Suppressor macrophage (primary cell): ENCODE results near the gene MBD3L2.

Experiments
- DNase-seq, 4 experiments: peaks; one replicate each; pipeline ENCODE4 v3.0.0-alpha.2; 2020 to 2022

Gene MBD3L2

GRCh38 chr19:7063339-7063738, 14.2 kb downstream of the MBD3L2 start:
- no peak for DNase-seq

DNA sequence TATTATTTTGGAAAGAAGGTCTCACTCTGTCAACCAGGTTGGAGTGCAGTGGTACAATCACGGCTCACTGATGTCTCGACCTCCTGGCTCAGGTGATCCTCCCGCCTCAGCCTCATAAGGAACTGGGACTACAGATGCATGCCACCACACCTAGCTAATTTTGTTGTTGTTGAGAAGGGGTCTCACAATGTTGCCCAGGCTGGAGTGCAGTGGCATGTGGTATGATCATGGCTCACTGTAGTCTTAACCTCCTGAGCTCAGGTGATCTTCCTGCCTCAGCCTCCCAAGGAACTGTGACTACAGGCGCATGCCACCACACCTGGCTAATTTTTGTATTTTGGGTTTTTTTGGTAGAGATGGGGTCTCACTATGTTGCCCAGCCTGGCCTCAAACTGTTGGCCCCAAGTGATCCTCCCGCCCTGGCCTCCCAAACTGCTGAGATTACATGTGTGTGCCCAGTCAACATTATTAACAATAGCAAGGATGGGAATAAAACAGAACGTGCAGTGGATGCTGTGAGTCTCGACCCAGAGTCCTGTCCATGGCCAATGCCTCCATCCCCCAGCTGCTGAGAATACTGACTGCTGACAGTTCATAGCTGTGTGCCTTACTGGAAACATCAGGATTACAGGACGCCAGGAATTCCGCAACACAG, 14.8 kb downstream of the MBD3L2 start:
- DNase-seq = no peak

- DNase-seq = peak in 3 of 4 experiments; percentile 23 to 30 (median 24)
Measured at GRCh38 chr19:7067122-7067521, 18.0 kb downstream of the MBD3L2 start.

- no peak for DNase-seq
Measured at GRCh38 chr19:7067716-7068115, 18.6 kb downstream of the MBD3L2 start.

DNA sequence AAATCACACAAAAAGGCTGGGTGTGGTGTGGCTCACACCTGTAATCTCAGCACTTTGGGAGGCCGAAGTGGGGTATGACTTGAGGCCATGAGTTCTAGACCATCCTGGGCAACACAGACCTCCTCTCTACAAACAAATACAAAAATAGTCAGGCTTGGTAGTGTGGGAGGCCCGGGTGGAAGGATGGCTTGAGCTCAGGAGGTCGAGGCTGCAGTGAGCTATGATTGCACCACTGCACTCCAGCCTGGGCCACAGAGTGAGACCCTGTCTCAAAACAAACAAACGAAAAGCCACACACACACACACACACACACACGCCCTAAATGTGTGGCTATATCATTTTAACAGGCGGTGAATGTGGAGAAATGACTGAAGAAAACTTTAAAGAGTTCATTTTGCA, 19.5 kb downstream of the MBD3L2 start:
- no peak for DNase-seq

- peak; percentile 97 to 99 (median 98) for DNase-seq
Measured at GRCh38 chr19:7069042-7069903, 20.2 kb downstream of the MBD3L2 start, which contains the start of gene ZNF557. Gene ZNF557, plus strand, starts transcription at chr19:7069703. Its CDS starts 5,372 bp downstream, at chr19:7075075.

DNA sequence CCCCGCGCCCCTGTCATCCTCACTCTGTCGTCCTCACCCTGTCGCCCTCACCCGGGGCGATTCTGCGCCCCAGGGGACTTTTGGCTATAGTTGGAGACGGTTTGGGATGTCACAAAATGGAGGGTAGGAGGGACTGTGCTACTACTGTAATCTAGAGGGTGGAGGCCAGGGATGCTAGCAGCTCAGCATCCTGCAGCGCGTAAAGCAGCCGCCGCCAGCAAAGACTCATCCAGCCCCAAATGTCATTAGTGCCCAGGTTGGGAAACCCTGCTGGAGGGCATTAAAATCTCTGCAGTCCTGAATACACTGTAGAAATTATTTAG, 20.7 kb downstream of the MBD3L2 start:
- DNase-seq = peak in 1 of 4 experiments; percentile 15

DNA sequence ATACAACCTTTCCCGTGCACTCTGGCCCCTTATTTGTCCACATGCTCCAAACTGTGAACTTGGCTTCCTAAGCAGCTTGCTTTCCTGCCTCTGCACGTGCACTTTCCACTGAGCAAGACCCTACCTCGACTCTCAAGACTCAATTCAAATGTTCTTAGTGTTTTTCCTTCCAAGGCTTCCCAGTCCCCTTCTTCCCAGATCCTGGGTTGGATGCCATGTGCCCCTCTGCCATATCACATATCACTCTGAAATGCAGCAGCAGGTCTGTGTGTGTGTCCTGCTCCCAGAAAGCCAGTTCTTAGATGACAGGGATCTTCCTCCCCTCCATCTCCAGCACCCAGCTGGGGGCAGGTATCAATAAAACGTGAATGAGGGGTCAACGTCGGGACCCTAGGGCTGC, 23.4 kb downstream of the MBD3L2 start:
- no peak for DNase-seq

GRCh38 chr19:7074705-7075282, 25.7 kb downstream of the MBD3L2 start:
- DNase-seq = no peak

GRCh38 chr19:7076151-7076550, 27.0 kb downstream of the MBD3L2 start:
- DNase-seq = no peak

- DNase-seq = peak in 1 of 4 experiments; percentile 11
Measured at GRCh38 chr19:7078008-7078407, 28.9 kb downstream of the MBD3L2 start.

DNA sequence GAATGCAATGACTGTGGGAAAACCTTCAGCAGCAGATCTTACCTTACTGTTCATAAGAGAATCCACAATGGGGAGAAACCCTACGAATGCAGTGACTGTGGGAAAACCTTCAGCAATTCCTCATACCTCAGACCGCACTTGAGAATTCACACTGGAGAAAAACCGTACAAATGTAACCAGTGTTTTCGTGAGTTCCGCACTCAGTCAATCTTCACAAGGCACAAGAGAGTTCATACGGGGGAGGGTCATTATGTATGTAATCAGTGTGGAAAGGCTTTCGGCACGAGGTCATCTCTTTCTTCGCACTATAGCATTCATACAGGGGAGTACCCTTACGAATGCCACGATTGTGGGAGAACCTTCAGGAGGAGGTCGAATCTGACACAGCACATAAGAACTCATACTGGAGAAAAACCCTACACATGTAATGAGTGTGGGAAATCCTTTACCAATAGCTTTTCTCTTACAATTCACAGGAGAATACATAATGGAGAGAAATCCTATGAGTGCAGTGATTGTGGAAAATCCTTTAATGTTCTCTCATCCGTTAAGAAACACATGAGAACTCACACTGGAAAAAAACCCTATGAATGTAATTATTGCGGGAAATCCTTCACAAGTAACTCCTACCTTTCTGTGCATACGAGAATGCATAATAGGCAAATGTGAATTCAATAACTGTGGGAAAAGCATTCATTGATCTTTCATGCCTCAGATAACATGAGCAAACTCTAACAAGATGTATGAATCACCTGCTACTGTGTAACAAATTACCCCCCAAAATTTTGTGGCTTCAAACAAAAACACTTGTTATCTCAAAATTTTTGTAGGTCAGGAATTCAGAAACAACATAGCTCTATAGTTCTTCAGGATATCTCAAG, 34.2 kb downstream of the MBD3L2 start:
- DNase-seq = peak in 2 of 4 experiments; percentile 20 to 29

GRCh38 chr19:7088999-7089398, 39.9 kb downstream of the MBD3L2 start:
- DNase-seq = no peak

- DNase-seq = no peak
Measured at GRCh38 chr19:7098096-7098495, 49.0 kb downstream of the MBD3L2 start.

DNA sequence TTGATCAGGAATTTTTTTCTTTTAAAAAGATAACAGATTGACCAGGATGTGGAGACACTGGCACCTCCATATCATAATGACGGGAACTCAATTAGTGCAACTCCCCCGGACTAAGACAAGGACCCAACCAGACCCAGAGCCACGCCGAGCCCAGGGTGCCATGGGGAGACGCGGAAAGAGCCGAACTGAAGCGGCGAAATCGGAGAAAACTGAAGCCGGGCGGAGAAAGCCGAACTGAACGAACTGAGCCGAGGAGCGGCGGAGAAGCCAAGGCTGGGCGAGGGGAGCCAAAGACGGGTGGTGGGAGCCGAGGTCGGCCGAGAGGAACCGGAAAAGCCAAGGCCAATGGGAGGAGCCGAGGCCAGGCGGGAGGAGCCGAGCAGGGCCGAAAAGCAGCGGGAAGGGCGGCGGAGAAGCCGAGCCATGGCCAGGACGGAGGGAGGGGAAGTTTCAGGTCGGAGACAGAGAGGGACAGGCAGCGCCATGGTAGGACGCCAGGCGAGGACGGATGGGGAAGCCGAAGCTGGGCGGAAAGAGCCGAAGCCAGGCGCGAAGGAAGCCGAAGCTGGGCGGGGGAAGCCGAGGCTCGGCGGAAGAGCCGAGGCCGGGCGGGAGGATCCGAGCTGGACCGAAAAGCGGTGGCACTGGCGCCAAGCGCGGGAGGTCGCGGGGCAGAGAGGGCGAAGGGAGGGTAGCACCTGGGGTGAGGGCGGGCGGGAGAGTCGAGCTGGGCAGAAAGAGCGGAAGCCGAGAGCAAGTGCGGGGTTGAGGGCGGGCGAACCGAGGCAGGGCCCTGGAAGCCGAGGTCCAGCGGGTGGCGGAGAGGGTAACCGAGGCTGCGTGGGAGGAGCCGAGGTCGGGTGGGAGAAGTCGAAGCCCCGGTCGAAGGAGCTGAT, 49.8 kb downstream of the MBD3L2 start:
- peak; percentile 95 to 97 (median 96) for DNase-seq

DNA sequence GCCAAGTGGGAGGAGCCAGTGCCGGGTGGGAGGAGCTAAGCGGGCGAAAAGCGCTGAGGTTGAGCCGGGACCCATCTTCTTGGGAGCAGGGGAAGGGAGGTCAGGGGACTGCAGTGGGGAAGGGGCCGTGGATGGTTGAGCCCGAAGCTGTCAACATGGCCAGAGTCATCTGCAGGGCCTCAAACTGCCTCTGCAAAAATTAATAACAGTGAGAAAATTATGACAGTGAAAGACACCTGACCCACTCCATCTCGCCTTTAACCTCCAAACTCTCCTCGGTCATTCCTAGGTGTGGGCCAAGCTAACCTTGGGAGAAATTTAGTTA, 50.4 kb downstream of the MBD3L2 start:
- no peak for DNase-seq
